Suprapubic skin (tissue), 4 donors: ENCODE measurements around the gene VEGFC. TPM values are rescaled to one million over a fixed set of nuclear protein-coding genes. Genes with fewer than 3 reads are reported as not detected.

ENCODE experiments used
- DNase-seq, 2 donors: peaks; one replicate each; pipeline ENCODE4 v3.0.0-alpha.2; 2019; ENCODE audit warnings: low spot score in 2 of 2
- H3K27ac ChIP-seq: fragments of 200-600 bp; sonication (generic); one replicate; pipeline ENCODE4 v1.5.1; 2019
- H3K27me3 ChIP-seq: fragments of 200-600 bp; sonication (generic); one replicate; pipeline ENCODE4 v1.5.1; 2019
- H3K36me3 ChIP-seq: fragments of 200-600 bp; sonication (generic); one replicate; pipeline ENCODE4 v1.5.1; 2019
- H3K4me1 ChIP-seq: fragments of 200-600 bp; sonication (generic); one replicate; pipeline ENCODE4 v1.5.1; 2019
- H3K4me3 ChIP-seq: fragments of 200-600 bp; sonication (generic); one replicate; pipeline ENCODE4 v1.5.1; 2019; ENCODE audit warnings: mild to moderate bottlenecking
- H3K9me3 ChIP-seq: fragments of 200-600 bp; sonication (generic); one replicate; pipeline ENCODE4 v1.5.1; 2019
- CTCF ChIP-seq, 2 donors: fragments of 200-600 bp in 1 of 2; fragments of 450-650 bp in 1 of 2; sonication (generic) in 1 of 2; IDR thresholded peaks; one replicate each; pipeline ENCODE4 v1.5.1; 2016 to 2019; ENCODE audit warnings: antibody characterized with exemption in 2 of 2, mild to moderate bottlenecking in 1 of 2, moderate library complexity in 1 of 2
- EP300 ChIP-seq: sonication (generic); formaldehyde crosslinking; IDR thresholded peaks from one replicate; pipeline ENCODE4 v1.6.1; 2017; ENCODE audit warnings: antibody characterized with exemption
- POLR2A ChIP-seq, 2 donors: fragments of 450-650 bp; IDR thresholded peaks; one replicate each; pipeline ENCODE4 v1.6.1; 2017; ENCODE audit warnings: antibody characterized with exemption in 2 of 2, mild to moderate bottlenecking in 2 of 2, moderate library complexity in 2 of 2
- POLR2AphosphoS5 ChIP-seq, 3 donors: sonication (generic); formaldehyde crosslinking; IDR thresholded peaks; one replicate each; pipeline ENCODE4 v1.6.1; 2017; ENCODE audit warnings: antibody characterized with exemption in 3 of 3
- WGBS: methylation state at CpG from one replicate; pipeline ENCODE4 v1.1.5; 2018; 5-methylcytosine and 5-hydroxymethylcytosine counted together
- total RNA-seq, 4 donors: library from RNA; depleted of rRNA; stranded (reverse); fragments of >200 nt; gene quantifications; one replicate each; pipeline ENCODE4 v1.1.0, GENCODE V29; 2016

The VEGFC gene
- total RNA-seq, 4 donors from 2014 or later: 2.3 to 8.1 (median 4.1) TPM

GRCh38 chr4:176837169-176837895 lies 44.6 kb upstream of the VEGFC start:
- Histone ChIP-seq H3K9me3 (no peaks in the 10 kb centered on the region), H3K36me3 (no peaks in the 10 kb centered on the region), H3K4me1 (no peaks in the 10 kb centered on the region), H3K4me3 (no peak overlapping the region), H3K27ac (no peak overlapping the region), H3K27me3 (no peaks in the 10 kb centered on the region)
- WGBS: 71% methylated on average over 4 of the region's 4 CpGs
- TF ChIP-seq CTCF (IDR thresholded peaks at IDR 0.05) (no peak), POLR2AphosphoS5 (IDR thresholded peaks at IDR 0.05) (no peak), POLR2A (IDR thresholded peaks at IDR 0.05) (no peak), EP300 (no peak)
- no peak for DNase-seq

- Histone ChIP-seq H3K36me3 (no peaks in the 10 kb centered on the region), H3K27ac (no peak overlapping the region), H3K27me3 (no peaks in the 10 kb centered on the region), H3K4me3 (no peak overlapping the region), H3K9me3 (no peaks in the 10 kb centered on the region), H3K4me1 (no peaks in the 10 kb centered on the region)
- no peak for DNase-seq
- TF ChIP-seq POLR2AphosphoS5 (IDR thresholded peaks at IDR 0.05) (no peak), CTCF (IDR thresholded peaks at IDR 0.05) (no peak), POLR2A (IDR thresholded peaks at IDR 0.05) (no peak), EP300 (no peak)
- 70% methylated on average over 2 of the region's 2 CpGs for WGBS
These were observed 41.8 kb upstream of the VEGFC start for GRCh38 chr4:176834531-176834930.

- 47% methylated on average over 4 of the region's 4 CpGs for WGBS
- no peaks in the 10 kb centered on the region for H3K4me1 ChIP-seq
These were observed 40.9 kb upstream of the VEGFC start for GRCh38 chr4:176833400-176834175.

GRCh38 chr4:176830971-176831370 lies 38.2 kb upstream of the VEGFC start:
- 69% methylated on average over 6 of the region's 6 CpGs for WGBS
- no peaks in the 10 kb centered on the region for H3K9me3 ChIP-seq
- no peak overlapping the region for H3K27ac ChIP-seq
- TF ChIP-seq EP300 (no peak), CTCF (IDR thresholded peaks at IDR 0.05) (no peak), POLR2AphosphoS5 (IDR thresholded peaks at IDR 0.05) (no peak), POLR2A (IDR thresholded peaks at IDR 0.05) (no peak)
- no peak for DNase-seq
- no peaks in the 10 kb centered on the region for H3K36me3 ChIP-seq
- H3K4me3 ChIP-seq: no peak overlapping the region
- H3K4me1 ChIP-seq: no peaks in the 10 kb centered on the region
- H3K27me3 ChIP-seq: no peaks in the 10 kb centered on the region

More at GRCh38 chr4:176833400-176834175, 40.9 kb upstream of the VEGFC start:
- Histone ChIP-seq H3K9me3 (no peaks in the 10 kb centered on the region), H3K36me3 (no peaks in the 10 kb centered on the region), H3K27ac (no peak overlapping the region), H3K27me3 (no peaks in the 10 kb centered on the region), H3K4me3 (no peak overlapping the region)
- DNase-seq: no peak
- TF ChIP-seq EP300: no peak
- no peak for TF ChIP-seq POLR2A (IDR thresholded peaks at IDR 0.05)
- no peak for TF ChIP-seq POLR2AphosphoS5 (IDR thresholded peaks at IDR 0.05)
- no peak for TF ChIP-seq CTCF (IDR thresholded peaks at IDR 0.05)

- Histone ChIP-seq H3K27ac (no peak overlapping the region), H3K4me1 (no peaks in the 10 kb centered on the region), H3K27me3 (no peaks in the 10 kb centered on the region), H3K4me3 (no peak overlapping the region), H3K9me3 (no peaks in the 10 kb centered on the region), H3K36me3 (no peaks in the 10 kb centered on the region)
- DNase-seq: no peak
- TF ChIP-seq POLR2A (IDR thresholded peaks at IDR 0.05) (no peak), POLR2AphosphoS5 (IDR thresholded peaks at IDR 0.05) (no peak), CTCF (IDR thresholded peaks at IDR 0.05) (no peak), EP300 (no peak)
These were observed 32.9 kb upstream of the VEGFC start for GRCh38 chr4:176825586-176825985.
